Type B pancreatic cell (in vitro differentiated cells): Measurements from ENCODE around the gene RIMBP2. TPM values are rescaled to one million over a fixed set of nuclear protein-coding genes. Genes with fewer than 3 reads are reported as not detected.
"Not testable (repeated sequence)": the region's sequence is repeated elsewhere in the genome, so short reads cannot be mapped to it uniquely, and the experiment has no call there.

Source experiments
- DNase-seq: peaks from one replicate; pipeline ENCODE4 v3.0.0; 2021; ENCODE audit warnings: mixed read lengths; ENCODE audit not compliant: unreplicated experiment; ENCODE audit errors: extremely low spot score
- H3K27ac Mint-ChIP-seq: 2 replicates; pipeline ENCODE4 v1.8.0; 2021; ENCODE audit warnings: mild to moderate bottlenecking, mixed read lengths
- H3K27me3 Mint-ChIP-seq: 2 replicates; pipeline ENCODE4 v1.8.0; 2021; ENCODE audit warnings: mixed read lengths
- H3K36me3 Mint-ChIP-seq: 2 replicates; pipeline ENCODE4 v1.8.0; 2021; ENCODE audit warnings: mixed read lengths
- H3K4me1 Mint-ChIP-seq: one replicate; pipeline ENCODE4 v1.8.0; 2021; ENCODE audit warnings: mixed read lengths; ENCODE audit not compliant: unreplicated experiment
- H3K4me3 Mint-ChIP-seq: 2 replicates; pipeline ENCODE4 v1.8.0; 2021; ENCODE audit warnings: mild to moderate bottlenecking, mixed read lengths
- H3K9me3 Mint-ChIP-seq: 2 replicates; pipeline ENCODE4 v1.8.0; 2021; ENCODE audit warnings: mixed read lengths
- CTCF ChIP-seq: fragments of 200-600 bp; sonication (generic); conservative IDR thresholded peaks from 2 replicates; pipeline ENCODE4 v1.5.0; 2021; ENCODE audit warnings: antibody characterized with exemption, mild to moderate bottlenecking
- total RNA-seq: library from RNA; stranded (reverse); gene quantifications from 2 replicates; pipeline ENCODE4 v1.2.1, GENCODE V29; 2021; ENCODE audit warnings: low replicate concordance

RIMBP2 gene
- total RNA-seq, 1 donor from 2014 or later: 23.7 TPM

- no peak for DNase-seq
- no peak overlapping the region for H3K27ac Mint-ChIP-seq
- peak overlapping the region; percentile 22 for H3K4me3 Mint-ChIP-seq
- H3K9me3 Mint-ChIP-seq: no peaks in the 10 kb centered on the region
- no peak for TF ChIP-seq CTCF
- peaks cover 3% of the 10 kb centered on the region for H3K36me3 Mint-ChIP-seq
- peaks cover 6% of the 10 kb centered on the region for H3K4me1 Mint-ChIP-seq
- peaks cover 7% of the 10 kb centered on the region for H3K27me3 Mint-ChIP-seq
These were observed 126.4 kb downstream of the RIMBP2 start for GRCh38 chr12:130589540-130590317.

- TF ChIP-seq CTCF: no peak
- Mint-ChIP-seq H3K4me1 (peaks cover 6% of the 10 kb centered on the region), H3K36me3 (peaks cover 3% of the 10 kb centered on the region), H3K27ac (no peak overlapping the region), H3K27me3 (peaks cover 7% of the 10 kb centered on the region), H3K4me3 (no peak overlapping the region), H3K9me3 (no peaks in the 10 kb centered on the region)
- no peak for DNase-seq
These were observed 127.2 kb downstream of the RIMBP2 start for GRCh38 chr12:130588696-130589539.

GRCh38 chr12:130587966-130588365 lies 128.1 kb downstream of the RIMBP2 start:
- no peak overlapping the region for H3K4me3 Mint-ChIP-seq
- DNase-seq: no peak
- peaks cover 6% of the 10 kb centered on the region for H3K4me1 Mint-ChIP-seq
- no peaks in the 10 kb centered on the region for H3K9me3 Mint-ChIP-seq
- peaks cover 7% of the 10 kb centered on the region for H3K27me3 Mint-ChIP-seq
- H3K36me3 Mint-ChIP-seq: peaks cover 3% of the 10 kb centered on the region
- TF ChIP-seq CTCF: no peak
- no peak overlapping the region for H3K27ac Mint-ChIP-seq

GRCh38 chr12:130584475-130584874 lies 131.6 kb downstream of the RIMBP2 start:
- not testable (repeated sequence) for H3K36me3 Mint-ChIP-seq, DNase-seq, H3K4me3 Mint-ChIP-seq, H3K27me3 Mint-ChIP-seq, H3K27ac Mint-ChIP-seq, H3K9me3 Mint-ChIP-seq, H3K4me1 Mint-ChIP-seq

GRCh38 chr12:130583800-130584199 lies 132.3 kb downstream of the RIMBP2 start:
- no peak overlapping the region for H3K27ac Mint-ChIP-seq
- peaks cover 3% of the 10 kb centered on the region for H3K36me3 Mint-ChIP-seq
- DNase-seq: no peak
- no peaks in the 10 kb centered on the region for H3K4me1 Mint-ChIP-seq
- peaks cover 3% of the 10 kb centered on the region for H3K27me3 Mint-ChIP-seq
- no peak overlapping the region for H3K4me3 Mint-ChIP-seq
- no peaks in the 10 kb centered on the region for H3K9me3 Mint-ChIP-seq
- no peak for TF ChIP-seq CTCF

- Mint-ChIP-seq H3K9me3 (no peaks in the 10 kb centered on the region), H3K27ac (no peak overlapping the region), H3K36me3 (peaks cover 3% of the 10 kb centered on the region), H3K4me3 (no peak overlapping the region), H3K27me3 (peaks cover 3% of the 10 kb centered on the region), H3K4me1 (no peaks in the 10 kb centered on the region)
- DNase-seq: no peak
- no peak for TF ChIP-seq CTCF
These were observed 132.8 kb downstream of the RIMBP2 start for GRCh38 chr12:130583317-130583716.
